Activated CD4-positive, alpha-beta T cell treated with anti-CD3 and anti-CD28 coated beads, Interleukin-2, amount 10 ng/mL, durations not matched to agents 24 days and 14 days (primary cell): ENCODE data around the gene TYROBP. TPM values are rescaled to one million over a fixed set of nuclear protein-coding genes. Genes with fewer than 3 reads are reported as not detected.
"Not testable (repeated sequence)": the region's sequence is repeated elsewhere in the genome, so short reads cannot be mapped to it uniquely, and the experiment has no call there.

Source experiments
- DNase-seq: peaks from one replicate; pipeline ENCODE4 v3.0.0; 2022
- H3K27ac Mint-ChIP-seq: one replicate; pipeline ENCODE4 v1.8.0; 2022; ENCODE audit warnings: mild to moderate bottlenecking, mixed read lengths
- H3K27me3 Mint-ChIP-seq: one replicate; pipeline ENCODE4 v1.8.0; 2022; ENCODE audit warnings: mixed read lengths
- H3K36me3 Mint-ChIP-seq: one replicate; pipeline ENCODE4 v1.8.0; 2022; ENCODE audit warnings: low read depth, mild to moderate bottlenecking, mixed read lengths
- H3K4me1 Mint-ChIP-seq: one replicate; pipeline ENCODE4 v1.8.0; 2021; ENCODE audit warnings: mixed read lengths
- H3K4me3 Mint-ChIP-seq: one replicate; pipeline ENCODE4 v1.8.0; 2022; ENCODE audit warnings: mild to moderate bottlenecking, moderate library complexity, mixed read lengths
- H3K9me3 Mint-ChIP-seq: one replicate; pipeline ENCODE4 v1.8.0; 2021; ENCODE audit warnings: mixed read lengths
- intact Hi-C: fragments of 100-400 bp; cut with micrococcal nuclease; formaldehyde crosslinking; loops from one replicate; pipeline ENCODE4 v1.15.1; 2023
- total RNA-seq: library from RNA; stranded (reverse); gene quantifications from 2 replicates; pipeline ENCODE4 v1.2.3, GENCODE V29; 2022

Gene TYROBP
- total RNA-seq = not detected in 2 replicates

DNA sequence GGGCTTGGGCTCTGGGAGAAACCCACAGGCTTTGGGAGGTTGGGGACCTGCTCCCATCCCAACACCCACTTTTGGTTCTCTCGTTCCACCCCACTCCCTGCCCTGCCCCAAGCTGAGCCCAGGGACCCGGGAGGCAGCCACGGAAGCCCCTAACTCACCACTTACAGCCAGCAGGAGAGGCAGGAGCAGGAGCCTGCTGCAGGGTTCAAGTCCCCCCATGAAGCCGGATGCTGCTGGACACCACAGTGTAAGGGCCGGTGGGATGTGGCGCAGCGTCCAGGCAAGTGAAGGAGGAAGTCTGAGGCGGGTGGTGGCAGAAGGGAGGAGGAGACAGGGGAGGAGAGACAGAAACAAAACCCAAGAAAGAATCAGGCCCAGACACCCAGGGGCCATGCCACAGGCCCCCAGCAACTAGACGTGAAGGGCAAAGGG is at the start of gene TYROBP:
TSS of gene TYROBP (minus strand) at position 286 of the 432 bp plus-strand sequence. CDS start at position 219, 67 bp downstream.
- DNase-seq = no peak
- H3K4me1 Mint-ChIP-seq = peaks cover 29% of the 10 kb centered on the region
- peak within 1 kb of the TSS; percentile 39 for H3K27ac Mint-ChIP-seq
- H3K27me3 Mint-ChIP-seq = no peaks in the 10 kb centered on the region
- peaks cover 6% of the 10 kb centered on the region for H3K36me3 Mint-ChIP-seq
- intact Hi-C loops = no loop called here
- no peaks in the 10 kb centered on the region for H3K9me3 Mint-ChIP-seq
- no peak within 1 kb of the TSS for H3K4me3 Mint-ChIP-seq

DNA sequence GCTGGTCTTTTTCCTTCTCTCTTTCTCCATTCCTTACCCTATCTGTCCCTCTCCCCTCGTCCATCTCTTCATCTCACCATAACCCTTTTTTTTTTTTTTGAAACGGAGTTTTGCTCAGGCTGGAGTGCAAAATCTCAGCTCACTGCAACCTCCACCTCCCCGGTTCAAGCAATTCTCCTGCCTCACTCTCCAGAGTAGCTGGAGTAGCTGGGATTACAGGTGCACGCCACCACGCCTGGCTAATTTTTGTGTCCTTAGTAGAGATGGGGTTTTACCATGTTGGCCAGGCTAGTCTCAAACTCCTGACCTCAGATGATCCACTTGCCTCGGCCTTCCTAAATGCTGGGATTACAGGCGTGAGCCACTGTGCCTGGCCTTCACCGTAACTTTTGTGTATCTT is 49.3 kb upstream of the TYROBP start:
- peaks cover 29% of the 10 kb centered on the region for H3K4me1 Mint-ChIP-seq
- not testable (repeated sequence) for H3K4me3 Mint-ChIP-seq, H3K27ac Mint-ChIP-seq, H3K36me3 Mint-ChIP-seq, DNase-seq, H3K9me3 Mint-ChIP-seq, H3K27me3 Mint-ChIP-seq
- intact Hi-C loops = loop anchor here (5.0 kb wide), 2 partner anchors 40 to 95 kb away; partner anchors contain the start of genes SDHAF1, THAP8 and WDR62

DNA sequence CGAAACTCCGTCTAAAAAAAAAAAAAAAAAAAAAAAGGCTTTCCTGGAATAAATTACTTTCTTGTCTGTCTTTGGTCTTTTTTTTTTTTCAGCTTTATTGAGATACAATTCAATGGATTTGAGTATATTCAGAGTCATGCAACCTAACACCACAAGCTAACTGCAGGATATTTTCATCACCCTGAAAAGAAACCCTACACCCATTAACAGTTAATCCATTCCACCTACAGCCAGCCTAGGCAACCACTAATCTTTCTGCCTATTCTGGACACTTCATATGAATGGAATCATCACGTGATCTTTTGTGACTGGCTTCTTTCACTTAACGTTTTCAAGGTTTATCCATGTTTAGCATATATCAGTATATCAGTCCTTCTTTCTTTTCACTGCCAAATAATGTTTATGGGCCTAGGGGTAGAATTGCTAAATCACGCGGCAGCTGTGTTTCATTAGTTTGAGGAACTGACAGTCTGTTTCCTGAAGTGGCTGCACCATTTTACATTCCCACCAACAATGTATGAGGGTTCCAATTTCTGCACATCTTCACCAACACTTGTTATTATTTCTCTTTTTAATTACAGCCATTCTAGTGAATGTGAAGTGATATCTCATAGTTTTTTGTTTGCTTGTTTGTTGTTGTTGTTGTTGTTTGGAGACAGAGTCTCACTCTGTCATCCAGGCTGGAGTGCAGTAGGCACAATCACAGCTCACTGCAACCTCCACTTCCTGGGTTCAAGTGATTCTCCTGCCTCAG is 48.0 kb upstream of the TYROBP start:
- intact Hi-C loops = loop anchor here (5.0 kb wide), 2 partner anchors 41 to 96 kb away; partner anchors contain the start of genes SDHAF1, THAP8 and WDR62
- H3K36me3 Mint-ChIP-seq = peaks cover 2% of the 10 kb centered on the region
- DNase-seq = no peak
- H3K4me3 Mint-ChIP-seq = no peak overlapping the region
- H3K9me3 Mint-ChIP-seq = no peaks in the 10 kb centered on the region
- peaks cover 8% of the 10 kb centered on the region for H3K27me3 Mint-ChIP-seq
- no peak overlapping the region for H3K27ac Mint-ChIP-seq
- H3K4me1 Mint-ChIP-seq = peaks cover 32% of the 10 kb centered on the region

DNA sequence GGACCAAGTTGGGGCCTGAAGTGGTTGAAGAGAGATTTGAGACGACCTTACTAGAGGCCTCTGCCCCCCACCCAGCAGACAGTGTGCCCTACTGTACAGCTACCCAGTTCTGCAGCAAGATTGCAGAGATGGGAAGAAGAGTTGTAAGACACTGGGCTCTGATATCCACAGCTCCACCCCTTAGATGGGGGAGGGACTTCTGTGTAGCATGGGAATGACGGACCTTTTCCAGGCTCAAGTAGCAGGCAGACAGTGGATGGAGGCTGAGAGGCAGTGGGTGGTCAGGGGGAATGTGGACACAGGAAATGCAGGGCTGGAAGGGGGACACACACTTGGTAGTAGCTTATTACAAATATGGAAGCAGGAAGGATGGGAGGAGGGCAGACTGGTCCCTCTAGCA is 41.0 kb upstream of the TYROBP start:
- peaks cover 35% of the 10 kb centered on the region for H3K4me1 Mint-ChIP-seq
- no peak for DNase-seq
- no peaks in the 10 kb centered on the region for H3K9me3 Mint-ChIP-seq
- peaks cover 3% of the 10 kb centered on the region for H3K36me3 Mint-ChIP-seq
- H3K27ac Mint-ChIP-seq = no peak overlapping the region
- intact Hi-C loops = no loop called here
- no peaks in the 10 kb centered on the region for H3K27me3 Mint-ChIP-seq
- no peak overlapping the region for H3K4me3 Mint-ChIP-seq

DNA sequence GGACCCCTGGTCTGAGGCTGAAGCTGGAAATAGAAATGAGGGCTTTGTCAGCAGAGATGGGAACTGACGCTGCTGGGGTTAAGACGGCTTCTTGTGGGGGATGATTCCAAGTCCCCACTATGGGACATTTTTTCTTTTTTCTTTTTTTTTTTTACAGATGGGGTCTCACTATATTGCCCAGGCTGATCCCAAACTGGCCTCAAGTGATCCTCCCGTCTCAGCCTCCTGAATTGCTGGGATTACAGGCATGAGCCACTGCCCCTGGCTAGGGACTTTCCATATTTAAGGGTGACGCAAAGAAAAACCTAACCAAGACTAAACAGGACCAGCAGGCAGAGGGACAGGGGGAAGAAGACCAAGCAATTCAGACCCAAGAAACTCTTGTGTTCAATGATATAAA is 38.1 kb upstream of the TYROBP start:
- DNase-seq = no peak
- Mint-ChIP-seq H3K4me1 (peaks cover 22% of the 10 kb centered on the region), H3K27me3 (no peaks in the 10 kb centered on the region), H3K9me3 (no peaks in the 10 kb centered on the region), H3K4me3 (no peak overlapping the region), H3K36me3 (peaks cover 5% of the 10 kb centered on the region), H3K27ac (no peak overlapping the region)
- intact Hi-C loops = no loop called here

DNA sequence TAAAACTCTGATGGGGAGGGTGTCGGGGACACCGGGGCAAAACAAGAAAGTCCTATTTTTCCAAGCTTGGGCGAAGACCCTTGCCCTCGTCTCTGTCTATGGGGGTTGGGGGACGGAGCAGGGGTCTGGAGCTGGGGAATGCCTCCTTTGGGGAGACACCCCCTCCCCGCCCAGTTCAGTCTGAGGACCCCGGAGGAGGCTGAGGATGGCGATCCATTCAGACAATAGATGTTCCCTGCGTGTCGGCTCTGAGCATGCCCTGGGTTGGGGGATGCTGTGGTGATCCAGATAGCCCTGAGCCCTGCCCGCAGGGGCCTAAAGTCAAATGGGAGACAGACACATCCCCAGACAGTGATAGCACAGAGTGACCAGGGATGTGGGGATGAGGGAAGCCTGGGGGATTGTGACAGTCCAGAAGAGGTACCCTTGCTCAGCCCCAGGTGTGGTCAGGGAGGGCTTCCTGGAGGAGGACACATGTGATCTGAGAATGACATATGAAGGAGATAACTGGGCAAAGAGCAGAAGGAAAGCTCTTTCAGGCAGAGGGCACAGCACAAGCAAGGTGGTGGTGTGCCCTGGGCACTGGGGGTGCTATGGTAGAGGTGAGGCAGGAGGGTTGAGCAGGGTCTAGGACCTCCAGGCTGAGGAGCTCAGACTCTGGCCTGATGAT is 37.2 kb upstream of the TYROBP start:
- no peaks in the 10 kb centered on the region for H3K27me3 Mint-ChIP-seq
- peaks cover 8% of the 10 kb centered on the region for H3K36me3 Mint-ChIP-seq
- no peaks in the 10 kb centered on the region for H3K9me3 Mint-ChIP-seq
- intact Hi-C loops = no loop called here
- peaks cover 22% of the 10 kb centered on the region for H3K4me1 Mint-ChIP-seq
- H3K27ac Mint-ChIP-seq = no peak overlapping the region
- no peak overlapping the region for H3K4me3 Mint-ChIP-seq
- DNase-seq = no peak

DNA sequence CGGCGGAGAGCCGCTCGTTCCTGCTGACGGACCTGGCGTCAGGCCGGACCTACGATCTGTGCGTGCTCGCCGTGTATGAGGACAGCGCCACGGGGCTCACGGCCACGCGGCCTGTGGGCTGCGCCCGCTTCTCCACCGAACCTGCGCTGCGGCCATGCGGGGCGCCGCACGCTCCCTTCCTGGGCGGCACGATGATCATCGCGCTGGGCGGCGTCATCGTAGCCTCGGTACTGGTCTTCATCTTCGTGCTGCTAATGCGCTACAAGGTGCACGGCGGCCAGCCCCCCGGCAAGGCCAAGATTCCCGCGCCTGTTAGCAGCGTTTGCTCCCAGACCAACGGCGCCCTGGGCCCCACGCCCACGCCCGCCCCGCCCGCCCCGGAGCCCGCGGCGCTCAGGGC is 36.5 kb upstream of the TYROBP start:
- no peaks in the 10 kb centered on the region for H3K9me3 Mint-ChIP-seq
- no peak overlapping the region for H3K4me3 Mint-ChIP-seq
- no peak overlapping the region for H3K27ac Mint-ChIP-seq
- H3K27me3 Mint-ChIP-seq = no peaks in the 10 kb centered on the region
- DNase-seq = no peak
- peaks cover 8% of the 10 kb centered on the region for H3K36me3 Mint-ChIP-seq
- intact Hi-C loops = no loop called here
- peaks cover 21% of the 10 kb centered on the region for H3K4me1 Mint-ChIP-seq

DNA sequence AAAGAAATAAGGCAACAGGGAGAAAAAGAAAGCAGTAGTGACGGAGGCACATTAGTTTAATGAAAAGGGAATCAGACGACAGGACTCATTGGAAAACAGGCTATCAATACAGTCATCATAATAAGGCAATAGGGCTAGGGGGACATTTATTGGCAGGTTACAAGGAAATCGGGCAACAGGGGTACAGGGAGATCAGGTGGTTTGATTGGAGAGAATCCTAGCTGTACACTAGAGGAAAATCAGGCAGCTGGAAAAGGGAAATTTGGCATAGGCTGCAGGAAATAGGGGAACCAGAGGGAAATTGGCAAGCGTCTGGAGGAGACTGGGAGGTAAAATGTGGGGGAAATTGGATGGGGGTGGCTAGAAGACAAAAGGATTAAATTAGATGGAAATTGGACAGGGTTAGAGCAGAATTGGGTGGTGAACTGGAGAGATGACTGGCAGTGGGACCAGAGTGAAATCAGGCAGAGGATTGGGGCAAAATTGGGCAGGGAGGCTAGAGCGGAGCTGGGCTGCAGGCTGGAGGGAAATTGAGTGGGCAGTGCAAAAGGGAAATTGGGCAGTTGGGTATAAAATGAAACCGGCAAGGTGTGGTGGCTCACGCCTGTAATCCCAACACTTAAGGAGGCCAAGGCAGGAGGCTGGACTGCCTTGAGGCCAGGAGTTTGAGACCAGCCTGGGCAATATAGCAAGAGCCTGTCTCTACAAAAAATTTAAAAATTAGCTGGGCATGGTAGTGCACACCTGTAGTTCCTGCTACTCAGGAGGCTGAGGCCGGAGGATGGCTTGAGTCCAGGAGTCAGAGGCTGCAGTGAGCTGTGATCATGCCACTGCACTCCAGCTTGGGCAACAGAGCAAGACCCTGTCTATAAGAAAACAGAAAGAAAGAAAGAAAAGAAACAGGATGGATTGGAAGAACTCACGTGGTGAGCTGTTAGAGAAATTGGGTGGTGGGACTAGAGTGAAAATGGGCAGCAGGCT is 35.5 kb upstream of the TYROBP start:
- H3K27ac Mint-ChIP-seq = peak overlapping the region; percentile 60
- H3K4me1 Mint-ChIP-seq = peaks cover 25% of the 10 kb centered on the region
- peaks cover 15% of the 10 kb centered on the region for H3K36me3 Mint-ChIP-seq
- H3K27me3 Mint-ChIP-seq = no peaks in the 10 kb centered on the region
- no peak overlapping the region for H3K4me3 Mint-ChIP-seq
- intact Hi-C loops = no loop called here
- no peak for DNase-seq
- no peaks in the 10 kb centered on the region for H3K9me3 Mint-ChIP-seq

DNA sequence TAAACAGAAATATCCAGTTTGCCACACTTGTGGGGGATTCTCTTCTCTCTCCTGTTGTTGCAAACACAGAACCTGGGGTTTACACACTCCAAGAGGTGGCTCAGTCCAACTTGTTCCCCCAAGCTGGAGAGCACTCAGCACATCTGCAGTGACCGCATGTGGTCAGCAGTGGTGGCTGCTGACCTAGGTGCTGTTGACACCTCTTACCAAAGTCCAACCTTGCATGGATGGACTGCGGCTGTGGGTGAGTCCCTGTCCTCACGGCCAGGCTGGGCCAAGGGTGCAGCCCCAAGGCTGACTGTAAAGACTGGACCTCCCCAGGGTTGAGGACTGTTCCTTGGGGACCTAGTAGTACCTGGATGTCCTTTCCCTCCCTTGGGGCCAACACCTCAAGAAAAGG is 34.1 kb upstream of the TYROBP start:
- H3K4me1 Mint-ChIP-seq = peaks cover 27% of the 10 kb centered on the region
- H3K27me3 Mint-ChIP-seq = no peaks in the 10 kb centered on the region
- H3K4me3 Mint-ChIP-seq = no peak overlapping the region
- no peak for DNase-seq
- intact Hi-C loops = no loop called here
- H3K36me3 Mint-ChIP-seq = peaks cover 16% of the 10 kb centered on the region
- no peaks in the 10 kb centered on the region for H3K9me3 Mint-ChIP-seq
- no peak overlapping the region for H3K27ac Mint-ChIP-seq

DNA sequence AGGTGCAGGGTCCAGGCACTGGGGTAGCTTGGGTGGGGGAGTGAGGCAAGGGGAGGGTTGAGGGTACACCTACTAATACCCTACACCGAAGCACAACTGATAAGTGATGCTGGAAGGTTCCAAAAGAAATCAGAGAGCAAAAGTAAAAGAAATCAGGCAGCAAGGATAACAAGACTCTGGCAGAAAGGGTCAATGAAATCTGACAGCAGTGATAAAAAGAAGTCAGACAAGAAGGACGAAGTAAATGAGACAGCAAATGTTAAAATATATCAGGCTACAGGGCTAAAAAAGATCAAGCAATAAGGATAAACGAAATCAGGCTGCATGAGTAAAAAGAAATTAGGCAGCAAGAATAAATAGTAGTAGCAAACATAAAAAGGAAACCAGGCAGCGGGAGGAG is 32.7 kb upstream of the TYROBP start:
- H3K27me3 Mint-ChIP-seq = no peaks in the 10 kb centered on the region
- no peak for DNase-seq
- H3K27ac Mint-ChIP-seq = no peak overlapping the region
- H3K4me3 Mint-ChIP-seq = no peak overlapping the region
- intact Hi-C loops = no loop called here
- peaks cover 16% of the 10 kb centered on the region for H3K36me3 Mint-ChIP-seq
- H3K4me1 Mint-ChIP-seq = peaks cover 30% of the 10 kb centered on the region
- H3K9me3 Mint-ChIP-seq = no peaks in the 10 kb centered on the region

DNA sequence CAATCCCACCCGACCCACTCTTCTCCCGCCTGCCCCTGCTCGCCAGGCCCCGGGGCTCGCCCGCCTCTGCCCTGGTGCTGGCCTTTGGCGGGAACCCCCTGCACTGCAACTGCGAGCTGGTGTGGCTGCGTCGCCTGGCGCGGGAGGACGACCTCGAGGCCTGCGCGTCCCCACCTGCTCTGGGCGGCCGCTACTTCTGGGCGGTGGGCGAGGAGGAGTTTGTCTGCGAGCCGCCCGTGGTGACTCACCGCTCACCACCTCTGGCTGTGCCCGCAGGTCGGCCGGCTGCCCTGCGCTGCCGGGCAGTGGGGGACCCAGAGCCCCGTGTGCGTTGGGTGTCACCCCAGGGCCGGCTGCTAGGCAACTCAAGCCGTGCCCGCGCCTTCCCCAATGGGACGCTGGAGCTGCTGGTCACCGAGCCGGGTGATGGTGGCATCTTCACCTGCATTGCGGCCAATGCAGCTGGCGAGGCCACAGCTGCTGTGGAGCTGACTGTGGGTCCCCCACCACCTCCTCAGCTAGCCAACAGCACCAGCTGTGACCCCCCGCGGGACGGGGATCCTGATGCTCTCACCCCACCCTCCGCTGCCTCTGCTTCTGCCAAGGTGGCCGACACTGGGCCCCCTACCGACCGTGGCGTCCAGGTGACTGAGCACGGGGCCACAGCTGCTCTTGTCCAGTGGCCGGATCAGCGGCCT is 32.1 kb upstream of the TYROBP start:
- no peaks in the 10 kb centered on the region for H3K27me3 Mint-ChIP-seq
- peaks cover 15% of the 10 kb centered on the region for H3K36me3 Mint-ChIP-seq
- no peak overlapping the region for H3K27ac Mint-ChIP-seq
- no peak overlapping the region for H3K4me3 Mint-ChIP-seq
- H3K4me1 Mint-ChIP-seq = peaks cover 29% of the 10 kb centered on the region
- no peak for DNase-seq
- intact Hi-C loops = no loop called here
- no peaks in the 10 kb centered on the region for H3K9me3 Mint-ChIP-seq

DNA sequence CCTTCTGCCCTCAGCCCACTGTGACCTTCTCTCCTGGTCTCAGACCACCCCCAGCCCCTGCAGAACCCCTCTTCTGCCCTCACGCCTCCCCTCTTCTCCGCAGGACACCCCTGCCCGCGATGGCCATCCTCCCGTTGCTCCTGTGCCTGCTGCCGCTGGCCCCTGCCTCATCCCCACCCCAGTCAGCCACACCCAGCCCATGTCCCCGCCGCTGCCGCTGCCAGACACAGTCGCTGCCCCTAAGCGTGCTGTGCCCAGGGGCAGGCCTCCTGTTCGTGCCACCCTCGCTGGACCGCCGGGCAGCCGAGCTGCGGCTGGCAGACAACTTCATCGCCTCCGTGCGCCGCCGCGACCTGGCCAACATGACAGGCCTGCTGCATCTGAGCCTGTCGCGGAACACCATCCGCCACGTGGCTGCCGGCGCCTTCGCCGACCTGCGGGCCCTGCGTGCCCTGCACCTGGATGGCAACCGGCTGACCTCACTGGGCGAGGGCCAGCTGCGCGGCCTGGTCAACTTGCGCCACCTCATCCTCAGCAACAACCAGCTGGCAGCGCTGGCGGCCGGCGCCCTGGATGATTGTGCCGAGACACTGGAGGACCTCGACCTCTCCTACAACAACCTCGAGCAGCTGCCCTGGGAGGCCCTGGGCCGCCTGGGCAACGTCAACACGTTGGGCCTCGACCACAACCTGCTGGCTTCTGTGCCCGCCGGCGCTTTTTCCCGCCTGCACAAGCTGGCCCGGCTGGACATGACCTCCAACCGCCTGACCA is 31.4 kb upstream of the TYROBP start:
- Mint-ChIP-seq H3K4me3 (no peak overlapping the region), H3K27me3 (no peaks in the 10 kb centered on the region), H3K27ac (no peak overlapping the region), H3K36me3 (peaks cover 15% of the 10 kb centered on the region), H3K4me1 (peaks cover 29% of the 10 kb centered on the region), H3K9me3 (no peaks in the 10 kb centered on the region)
- DNase-seq = no peak
- intact Hi-C loops = no loop called here
